Uterus (tissue), 2 donors: ENCODE data around the gene FIBCD1.

ENCODE experiments used
- CTCF ChIP-seq, 4 experiments: fragments of 200-600 bp in 2 of 4; fragments of 450-650 bp in 2 of 4; sonication (generic) in 2 of 4; IDR thresholded peaks; one replicate each; pipeline ENCODE4 v1.5.1; 2016 to 2019; ENCODE audit warnings: antibody characterized with exemption in 4 of 4, mild to moderate bottlenecking in 2 of 4, moderate library complexity in 1 of 4
- POLR2A ChIP-seq, 2 donors: fragments of 450-650 bp; IDR thresholded peaks; one replicate each; pipeline ENCODE4 v1.6.1; 2016; ENCODE audit warnings: antibody characterized with exemption in 2 of 2, mild to moderate bottlenecking in 1 of 2, moderate library complexity in 1 of 2

- TF ChIP-seq CTCF (IDR thresholded peaks at IDR 0.05) (no peak), POLR2A (IDR thresholded peaks at IDR 0.05) (no peak)
Observed at GRCh38 chr9:130895038-130895437, 44.0 kb downstream of the FIBCD1 start.
